KMS-11 (cell line): Measurements from ENCODE around the gene LRRC25.

ENCODE experiments used
- H2AFZ ChIP-seq: fragments of 200-600 bp; sonication (generic); 2 replicates; pipeline ENCODE4 v1.6.1; 2016; ENCODE audit warnings: antibody characterized with exemption, mixed run types, low read depth
- H3K27ac ChIP-seq: fragments of 200-600 bp; sonication (generic); 2 replicates; pipeline ENCODE4 v1.6.1; 2016; ENCODE audit warnings: mild to moderate bottlenecking, mixed run types
- H3K27me3 ChIP-seq: fragments of 200-600 bp; sonication (generic); 2 replicates; pipeline ENCODE4 v1.6.1; 2017; ENCODE audit warnings: mild to moderate bottlenecking, low read depth, mixed run types, moderate library complexity; ENCODE audit not compliant: insufficient read depth
- H3K36me3 ChIP-seq: fragments of 200-600 bp; sonication (generic); 2 replicates; pipeline ENCODE4 v1.6.1; 2017; ENCODE audit warnings: mild to moderate bottlenecking, mixed run types; ENCODE audit not compliant: insufficient read depth
- H3K4me1 ChIP-seq: fragments of 200-600 bp; sonication (generic); 2 replicates; pipeline ENCODE4 v1.6.1; 2016; ENCODE audit warnings: mild to moderate bottlenecking, low read depth, mixed run types; ENCODE audit not compliant: poor library complexity, severe bottlenecking
- H3K4me2 ChIP-seq: fragments of 200-600 bp; sonication (generic); 2 replicates; pipeline ENCODE4 v1.7.0; 2016; ENCODE audit warnings: mild to moderate bottlenecking, mixed run types
- H3K4me3 ChIP-seq: fragments of 200-600 bp; sonication (generic); IDR thresholded peaks from 2 replicates; pipeline ENCODE4 v1.6.1; 2017; ENCODE audit warnings: low read depth, low read length, mixed read lengths; ENCODE audit not compliant: insufficient read depth
- H3K79me2 ChIP-seq: fragments of 200-600 bp; sonication (generic); 2 replicates; pipeline ENCODE4 v1.6.1; 2016; ENCODE audit warnings: low read depth, mixed run types; ENCODE audit not compliant: insufficient read depth
- H3K9ac ChIP-seq: fragments of 200-600 bp; sonication (generic); 2 replicates; pipeline ENCODE4 v1.6.1; 2016; ENCODE audit warnings: mild to moderate bottlenecking, mixed run types
- H4K20me1 ChIP-seq: fragments of 200-600 bp; sonication (generic); 2 replicates; pipeline ENCODE4 v1.6.1; 2016; ENCODE audit warnings: mild to moderate bottlenecking, mixed run types; ENCODE audit not compliant: insufficient read depth
- TF ChIP-seq, protein P1 (sequence below): fragments of 200-600 bp; sonication (generic); conservative IDR thresholded peaks from 2 replicates; pipeline ENCODE4 v1.6.1; 2017; ENCODE audit warnings: low read depth, mild to moderate bottlenecking, antibody characterized with exemption, low read length, moderate library complexity, mixed read lengths

The LRRC25 gene

DNA sequence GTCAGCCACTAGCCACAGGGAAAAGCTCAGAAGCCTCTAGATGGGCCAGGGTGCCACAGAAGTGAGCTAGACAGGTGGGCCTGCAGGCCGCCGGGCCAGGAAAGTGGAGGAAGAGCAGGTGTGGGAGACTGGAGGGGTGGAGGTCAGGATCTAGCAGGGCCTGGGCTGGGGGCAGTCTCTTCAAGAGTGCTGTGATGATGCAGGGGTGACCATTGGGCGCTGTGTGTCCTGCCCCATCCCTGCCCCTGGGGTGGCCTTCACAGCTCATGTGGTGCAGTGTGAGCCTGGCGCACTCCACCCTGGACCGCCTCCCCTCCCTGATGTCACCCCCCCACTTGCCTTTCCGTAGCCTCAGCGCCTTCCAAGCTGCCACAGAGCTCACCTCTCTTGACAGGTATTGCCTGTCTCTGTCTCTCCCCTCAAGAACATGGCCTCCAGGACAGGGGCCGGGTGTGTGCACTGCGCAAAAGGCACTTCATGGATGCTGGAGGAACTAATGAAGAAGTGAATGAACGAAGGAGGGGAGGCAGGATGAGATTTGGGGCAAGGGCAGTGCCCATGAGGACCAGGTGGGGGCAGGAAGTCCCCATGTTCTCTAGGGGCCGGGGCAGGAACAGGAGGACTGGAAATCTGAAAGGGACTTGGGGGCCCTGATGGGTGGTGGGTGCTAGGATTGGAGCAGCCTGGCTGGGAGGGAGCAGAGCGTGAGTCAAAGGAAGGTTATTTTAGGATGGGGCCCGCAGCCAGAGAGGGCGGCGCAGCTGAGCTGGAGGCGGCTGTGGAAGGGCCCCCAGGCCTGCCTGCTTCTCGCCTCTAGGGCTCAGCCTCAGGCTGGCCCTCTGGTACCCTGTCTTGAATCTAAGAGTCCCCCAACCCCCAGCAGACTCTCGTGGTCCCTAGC lies 28.3 kb upstream of the LRRC25 start:
- H3K27me3 ChIP-seq = no peaks in the 10 kb centered on the region
- H3K4me2 ChIP-seq = no peak overlapping the region
- H3K4me3 ChIP-seq = no peak overlapping the region
- no peak overlapping the region for H3K9ac ChIP-seq
- H3K4me1 ChIP-seq = peaks cover 31% of the 10 kb centered on the region
- no peak overlapping the region for H2AFZ ChIP-seq
- H3K36me3 ChIP-seq = no peaks in the 10 kb centered on the region
- TF ChIP-seq, protein P1, sequence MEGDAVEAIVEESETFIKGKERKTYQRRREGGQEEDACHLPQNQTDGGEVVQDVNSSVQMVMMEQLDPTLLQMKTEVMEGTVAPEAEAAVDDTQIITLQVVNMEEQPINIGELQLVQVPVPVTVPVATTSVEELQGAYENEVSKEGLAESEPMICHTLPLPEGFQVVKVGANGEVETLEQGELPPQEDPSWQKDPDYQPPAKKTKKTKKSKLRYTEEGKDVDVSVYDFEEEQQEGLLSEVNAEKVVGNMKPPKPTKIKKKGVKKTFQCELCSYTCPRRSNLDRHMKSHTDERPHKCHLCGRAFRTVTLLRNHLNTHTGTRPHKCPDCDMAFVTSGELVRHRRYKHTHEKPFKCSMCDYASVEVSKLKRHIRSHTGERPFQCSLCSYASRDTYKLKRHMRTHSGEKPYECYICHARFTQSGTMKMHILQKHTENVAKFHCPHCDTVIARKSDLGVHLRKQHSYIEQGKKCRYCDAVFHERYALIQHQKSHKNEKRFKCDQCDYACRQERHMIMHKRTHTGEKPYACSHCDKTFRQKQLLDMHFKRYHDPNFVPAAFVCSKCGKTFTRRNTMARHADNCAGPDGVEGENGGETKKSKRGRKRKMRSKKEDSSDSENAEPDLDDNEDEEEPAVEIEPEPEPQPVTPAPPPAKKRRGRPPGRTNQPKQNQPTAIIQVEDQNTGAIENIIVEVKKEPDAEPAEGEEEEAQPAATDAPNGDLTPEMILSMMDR = no peak
- H4K20me1 ChIP-seq = no peaks in the 10 kb centered on the region
- peaks cover 1% of the 10 kb centered on the region; the same call in 1 of the 2 replicates for H3K79me2 ChIP-seq
- no peak overlapping the region for H3K27ac ChIP-seq

DNA sequence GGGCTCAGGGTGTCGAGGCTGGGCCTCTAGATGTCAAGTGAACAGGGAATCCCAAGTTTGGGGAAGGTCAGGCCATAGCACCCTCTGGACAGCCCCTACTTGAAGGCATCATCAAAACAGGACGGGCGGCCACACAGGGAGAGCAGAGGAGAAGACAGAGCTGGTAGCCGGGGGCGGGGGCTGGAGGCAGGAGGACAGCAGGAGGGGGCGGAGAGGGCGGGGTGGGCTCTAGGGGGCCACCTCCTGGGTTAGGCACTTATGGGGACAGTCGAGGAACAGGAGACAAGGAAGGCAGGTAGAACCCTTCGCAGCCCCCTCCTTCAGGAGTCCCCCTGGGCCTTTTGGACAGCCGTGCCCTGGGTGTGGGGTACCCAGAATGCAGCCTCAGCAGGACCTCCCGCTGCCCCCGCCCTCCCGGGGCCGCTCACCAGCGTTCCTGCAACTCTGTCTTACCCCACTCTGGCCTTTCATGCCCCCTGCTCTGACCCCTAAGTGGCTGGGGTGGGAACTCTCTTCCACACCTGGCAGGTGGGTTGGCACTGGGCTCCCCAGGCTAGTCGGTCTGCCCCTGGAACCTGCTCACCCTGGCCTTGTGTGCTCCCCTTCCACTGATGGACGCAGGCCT lies 27.6 kb upstream of the LRRC25 start:
- H3K36me3 ChIP-seq = no peaks in the 10 kb centered on the region
- no peak overlapping the region for H3K4me2 ChIP-seq
- H3K27ac ChIP-seq = no peak overlapping the region
- TF ChIP-seq, protein P1 = no peak
- no peaks in the 10 kb centered on the region for H4K20me1 ChIP-seq
- H3K27me3 ChIP-seq = no peaks in the 10 kb centered on the region
- no peak overlapping the region for H3K4me3 ChIP-seq
- H2AFZ ChIP-seq = no peak overlapping the region
- peaks cover 8% of the 10 kb centered on the region; the same call in 1 of the 2 replicates for H3K79me2 ChIP-seq
- no peak overlapping the region for H3K9ac ChIP-seq
- peaks cover 28% of the 10 kb centered on the region for H3K4me1 ChIP-seq

DNA sequence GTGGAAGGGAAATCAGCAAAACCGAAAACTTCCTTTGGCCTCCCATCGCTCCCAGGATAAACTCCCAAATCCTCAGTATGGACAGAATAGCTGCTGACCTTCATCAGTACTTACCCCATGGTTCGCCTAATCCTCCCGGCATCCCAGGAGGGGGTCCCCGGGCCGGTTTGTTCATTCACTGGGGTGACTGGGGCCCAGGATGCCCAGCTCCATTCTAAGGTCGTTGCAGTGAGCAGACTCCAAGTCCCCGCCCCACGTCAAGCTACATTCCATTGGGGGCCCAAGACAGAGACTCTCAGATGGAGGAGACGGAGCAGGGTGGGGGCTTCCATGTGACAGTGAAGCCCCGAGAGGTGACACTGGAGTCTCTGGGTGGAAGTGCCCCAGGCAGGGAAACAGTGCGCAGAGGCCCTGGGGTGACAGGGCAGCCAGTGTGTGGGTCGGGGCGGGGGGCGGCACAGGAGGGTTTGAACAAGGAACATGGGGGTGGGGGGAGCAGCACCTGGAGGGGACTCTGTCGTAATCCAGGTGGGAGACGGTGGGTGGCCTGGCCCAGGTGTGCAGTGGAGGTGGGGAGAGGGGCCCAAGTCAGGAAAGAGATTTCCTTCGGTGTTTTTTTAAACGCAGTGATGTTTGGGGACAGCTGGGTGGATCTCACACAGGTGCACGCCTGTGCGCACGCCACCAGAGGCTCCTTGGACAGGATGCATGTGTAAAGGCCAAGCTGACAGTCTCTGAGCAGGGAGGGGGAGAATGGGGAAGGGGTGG lies 26.9 kb upstream of the LRRC25 start:
- Histone ChIP-seq H3K4me3 (no peak overlapping the region), H3K79me2 (peaks cover 8% of the 10 kb centered on the region; the same call in 1 of the 2 replicates), H3K4me1 (peaks cover 21% of the 10 kb centered on the region), H3K27me3 (no peaks in the 10 kb centered on the region), H4K20me1 (no peaks in the 10 kb centered on the region), H3K4me2 (no peak overlapping the region), H3K27ac (no peak overlapping the region), H3K9ac (no peak overlapping the region), H3K36me3 (no peaks in the 10 kb centered on the region), H2AFZ (no peak overlapping the region)
- TF ChIP-seq, protein P1 = no peak

DNA sequence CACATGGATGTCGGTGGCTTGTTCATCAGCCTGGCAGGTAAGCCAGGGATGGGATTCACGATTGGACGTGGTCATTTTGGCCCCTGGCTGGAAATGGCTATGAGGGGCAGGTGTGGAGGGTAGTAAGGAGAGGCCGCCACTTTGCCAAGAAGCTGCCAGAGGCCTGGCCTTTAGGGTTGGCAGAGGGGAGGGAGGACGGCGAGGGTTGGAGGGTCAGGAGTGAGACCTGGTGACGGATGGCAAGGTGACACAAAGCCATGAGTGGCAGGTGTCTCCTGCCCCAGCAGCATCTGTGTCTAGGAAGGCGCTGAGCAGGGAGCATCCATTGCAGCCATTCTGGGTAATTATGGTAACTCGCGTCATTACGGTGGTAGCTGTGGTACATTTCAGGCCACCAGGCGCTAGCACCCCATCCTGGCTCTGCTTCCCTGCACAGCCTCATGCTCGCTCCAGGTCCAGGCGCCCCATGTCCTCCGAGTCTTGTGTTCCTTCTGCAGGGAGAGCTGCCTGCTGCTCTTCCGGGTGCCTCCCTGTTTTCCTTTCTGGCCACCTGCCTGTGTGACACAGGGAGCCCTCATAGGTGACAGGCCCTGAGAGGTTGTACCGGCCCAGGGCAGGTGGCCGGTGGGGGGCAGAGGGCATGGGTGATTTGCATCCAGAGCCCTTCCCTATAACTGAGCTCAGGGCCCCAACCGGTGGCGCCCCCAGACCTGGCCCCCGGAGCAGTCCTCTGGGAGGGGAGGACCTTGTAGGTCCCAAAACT lies 26.0 kb upstream of the LRRC25 start:
- Histone ChIP-seq H4K20me1 (no peaks in the 10 kb centered on the region), H3K36me3 (no peaks in the 10 kb centered on the region), H3K27me3 (0 out of 2 replicates have a peak, but pooled peaks cover 3% of the 10 kb centered on the region), H3K4me3 (no peak overlapping the region), H3K27ac (no peak overlapping the region), H3K4me2 (no peak overlapping the region), H3K4me1 (peaks cover 20% of the 10 kb centered on the region), H3K9ac (no peak overlapping the region), H2AFZ (no peak overlapping the region), H3K79me2 (peaks cover 8% of the 10 kb centered on the region; the same call in 1 of the 2 replicates)
- TF ChIP-seq, protein P1 = no peak
